Myocyte (in vitro differentiated cells): ENCODE measurements around the gene DCST1. TPM values are rescaled to one million over a fixed set of nuclear protein-coding genes. Genes with fewer than 3 reads are reported as not detected.

Source experiments
- DNase-seq: peaks from one replicate; pipeline ENCODE4 v3.0.0-alpha.2; 2012; ENCODE audit warnings: low read depth
- total RNA-seq: library from RNA; depleted of rRNA; stranded (reverse); fragments of >200 nt; gene quantifications from 2 replicates; pipeline ENCODE4 v1.2.3, GENCODE V29; 2014

Gene DCST1
- total RNA-seq, 1 donor from 2014 or later = not detected

GRCh38 chr1:155051777-155052398, 18.3 kb downstream of the DCST1 start:
- peak; percentile 32 for DNase-seq

- peak; percentile 17 for DNase-seq
Observed at GRCh38 chr1:155052439-155053395, 19.1 kb downstream of the DCST1 start.

GRCh38 chr1:155053531-155054105, 20.0 kb downstream of the DCST1 start:
- DNase-seq = no peak

GRCh38 chr1:155057104-155057503, 23.5 kb downstream of the DCST1 start:
- DNase-seq = no peak

- DNase-seq = no peak
Observed at GRCh38 chr1:155057788-155058211, 24.2 kb downstream of the DCST1 start.

GRCh38 chr1:155060736-155061135, 27.1 kb downstream of the DCST1 start:
- DNase-seq = no peak

GRCh38 chr1:155061381-155062150, 27.9 kb downstream of the DCST1 start:
- DNase-seq = peak; percentile 81

GRCh38 chr1:155062151-155062686, 28.6 kb downstream of the DCST1 start:
- no peak for DNase-seq

- no peak for DNase-seq
Observed at GRCh38 chr1:155062702-155063411, 29.2 kb downstream of the DCST1 start.

GRCh38 chr1:155063550-155064110, 30.0 kb downstream of the DCST1 start, which contains the start of gene EFNA4:
EFNA4 (plus strand) TSS chr1:155063740; CDS start chr1:155063824, 84 bp downstream.
- peak; percentile 81 for DNase-seq

- DNase-seq = peak; percentile 38
Observed at GRCh38 chr1:155064111-155064831, 30.6 kb downstream of the DCST1 start.

GRCh38 chr1:155064832-155065429, 31.3 kb downstream of the DCST1 start:
- DNase-seq = no peak

- no peak for DNase-seq
Observed at GRCh38 chr1:155066777-155067176, 33.2 kb downstream of the DCST1 start.

GRCh38 chr1:155068599-155068998, 35.0 kb downstream of the DCST1 start:
- no peak for DNase-seq

- peak; percentile 78 for DNase-seq
Observed at GRCh38 chr1:155069551-155070157, 36.0 kb downstream of the DCST1 start.

GRCh38 chr1:155070158-155070621, 36.6 kb downstream of the DCST1 start:
- no peak for DNase-seq

- DNase-seq = no peak
Observed at GRCh38 chr1:155070721-155071569, 37.3 kb downstream of the DCST1 start.
